NT2/D1 (cell line): Measurements from ENCODE around the gene MAP3K5.

Experiments used
- DNase-seq: peaks from one replicate; pipeline ENCODE4 v3.0.0-alpha.2; 2011; ENCODE audit warnings: low read depth, low spot score
- H3K27me3 ChIP-seq: 2 replicates; pipeline ENCODE4 v1.6.0; 2011; ENCODE audit warnings: mild to moderate bottlenecking; ENCODE audit not compliant: insufficient read length, insufficient read depth
- H3K36me3 ChIP-seq: 2 replicates; pipeline ENCODE4 v1.6.1; 2011; ENCODE audit warnings: mild to moderate bottlenecking, low read length, mixed read lengths; ENCODE audit not compliant: insufficient read depth, insufficient read length
- H3K4me1 ChIP-seq: 2 replicates; pipeline ENCODE4 v1.5.1; 2011; ENCODE audit not compliant: insufficient read depth, insufficient read length
- H3K4me3 ChIP-seq: 2 replicates; pipeline ENCODE4 v1.5.1; 2011; ENCODE audit warnings: low read depth; ENCODE audit not compliant: insufficient read length
- H3K9ac ChIP-seq: 2 replicates; pipeline ENCODE4 v1.6.0; 2011; ENCODE audit warnings: low read depth; ENCODE audit not compliant: insufficient read length
- H3K9me3 ChIP-seq: 2 replicates; pipeline ENCODE4 v1.5.1; 2011; ENCODE audit warnings: mild to moderate bottlenecking, low read length; ENCODE audit not compliant: insufficient read depth
- SUZ12 ChIP-seq: IDR thresholded peaks from 2 replicates; pipeline ENCODE4 v1.6.1; 2011; ENCODE audit not compliant: insufficient read length, insufficient read depth; ENCODE audit errors: extremely low read depth
- YY1 ChIP-seq: IDR thresholded peaks from 2 replicates; pipeline ENCODE4 v1.6.1; 2011; ENCODE audit not compliant: insufficient read length, insufficient read depth
- ZNF274 ChIP-seq: IDR thresholded peaks from 2 replicates; pipeline ENCODE4 v1.6.1; 2011; ENCODE audit warnings: mild to moderate bottlenecking, low read depth, low read length

Gene MAP3K5

DNA sequence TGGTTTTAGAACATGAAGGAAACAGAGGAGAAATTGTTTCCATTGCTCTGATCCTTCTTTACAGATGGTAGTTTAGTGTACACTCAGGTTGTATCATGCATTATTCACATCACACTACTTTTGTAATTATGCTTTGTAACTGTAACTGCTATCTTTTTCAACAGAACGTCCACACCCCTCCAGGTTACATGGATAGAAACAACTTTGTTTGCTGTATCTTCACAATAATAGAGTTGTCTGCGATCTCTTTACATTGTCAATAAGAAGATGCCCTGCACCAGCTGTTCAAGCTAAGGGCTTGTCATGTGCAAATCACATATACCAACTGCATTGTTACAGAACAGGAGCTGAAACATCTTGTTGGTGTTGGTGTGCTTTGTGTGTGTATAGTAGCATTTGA, 174.2 kb downstream of the MAP3K5 start:
- Histone ChIP-seq H3K36me3 (no peaks in the 10 kb centered on the region), H3K27me3 (no peaks in the 10 kb centered on the region), H3K4me1 (no peaks in the 10 kb centered on the region), H3K4me3 (no peak overlapping the region), H3K9ac (no peak overlapping the region), H3K9me3 (no peaks in the 10 kb centered on the region)
- DNase-seq = no peak
- TF ChIP-seq ZNF274 (no peak), YY1 (no peak), SUZ12 (no peak)

DNA sequence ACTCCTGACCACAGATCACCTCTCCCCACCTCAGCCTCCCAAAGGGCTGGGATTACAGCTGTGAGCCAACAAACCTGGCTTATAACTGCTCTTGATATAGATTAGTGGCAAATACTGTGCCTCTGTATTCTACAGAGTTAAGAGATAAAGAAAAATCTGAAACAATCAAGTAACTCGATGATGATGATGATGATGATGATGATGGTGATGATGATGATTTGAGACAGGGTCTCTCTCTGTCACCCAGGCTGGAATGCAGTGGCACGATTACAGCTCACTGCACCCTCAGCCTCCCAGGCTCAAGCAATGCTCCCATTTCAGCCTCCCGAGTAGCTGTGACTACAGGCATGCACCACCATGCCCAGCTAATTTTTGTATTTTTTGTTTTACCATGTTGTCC, 175.8 kb downstream of the MAP3K5 start:
- DNase-seq = no peak
- no peaks in the 10 kb centered on the region for H3K4me1 ChIP-seq
- H3K27me3 ChIP-seq = no peaks in the 10 kb centered on the region

DNA sequence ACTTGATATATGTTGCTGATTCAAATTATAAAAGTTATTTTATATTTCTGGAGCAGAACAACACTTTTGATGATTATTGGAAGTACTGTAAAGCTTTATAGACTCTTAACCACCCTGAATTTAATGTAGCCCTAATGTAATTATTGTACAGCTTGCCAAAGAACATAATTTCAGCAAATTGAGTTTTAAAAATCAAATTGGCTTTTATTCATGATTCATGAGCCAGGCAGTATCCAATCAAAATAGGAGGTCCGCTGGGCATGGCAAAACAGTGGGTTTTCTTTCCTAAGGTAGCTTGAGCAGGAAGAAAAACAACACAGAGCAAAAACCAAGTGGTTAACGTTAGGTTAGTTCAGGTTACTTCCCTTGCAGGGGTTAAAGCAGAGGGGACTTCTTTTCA, 177.3 kb downstream of the MAP3K5 start:
- Histone ChIP-seq H3K4me1 (no peaks in the 10 kb centered on the region), H3K9me3 (no peaks in the 10 kb centered on the region), H3K4me3 (no peak overlapping the region), H3K27me3 (no peaks in the 10 kb centered on the region), H3K36me3 (no peaks in the 10 kb centered on the region), H3K9ac (no peak overlapping the region)
- no peak for DNase-seq
- TF ChIP-seq SUZ12 (no peak), ZNF274 (no peak), YY1 (no peak)

More for the DNA sequence above, 175.8 kb downstream of the MAP3K5 start:
- TF ChIP-seq SUZ12 = no peak
- TF ChIP-seq ZNF274 = no peak
- TF ChIP-seq YY1 = no peak
- H3K4me3 ChIP-seq = no peak overlapping the region
- H3K9ac ChIP-seq = no peak overlapping the region
- H3K36me3 ChIP-seq = no peaks in the 10 kb centered on the region
- H3K9me3 ChIP-seq = no peaks in the 10 kb centered on the region

DNA sequence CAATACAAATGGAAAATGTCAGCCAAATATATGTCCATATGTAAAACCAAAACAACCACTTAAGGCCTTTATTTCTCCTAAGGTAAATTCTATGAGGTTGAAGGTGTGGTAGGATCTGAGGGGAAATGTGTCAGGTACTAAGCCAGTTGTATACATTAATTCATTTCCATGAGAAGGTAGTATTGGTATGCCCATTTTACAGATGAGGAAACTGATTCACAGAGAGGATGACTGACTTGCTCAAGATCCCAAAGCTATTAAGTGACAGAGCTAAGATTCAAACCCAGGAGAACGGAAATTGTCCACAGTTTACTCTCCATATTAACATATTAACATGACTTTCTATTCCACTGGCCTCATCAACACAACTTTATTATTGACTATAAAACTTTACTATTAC, 177.9 kb downstream of the MAP3K5 start:
- no peaks in the 10 kb centered on the region for H3K36me3 ChIP-seq
- H3K4me1 ChIP-seq = no peaks in the 10 kb centered on the region
- H3K4me3 ChIP-seq = no peak overlapping the region
- no peak overlapping the region for H3K9ac ChIP-seq
- no peak for DNase-seq
- no peak for TF ChIP-seq ZNF274
- TF ChIP-seq YY1 = no peak
- no peak for TF ChIP-seq SUZ12
- no peaks in the 10 kb centered on the region for H3K27me3 ChIP-seq
- H3K9me3 ChIP-seq = no peaks in the 10 kb centered on the region

DNA sequence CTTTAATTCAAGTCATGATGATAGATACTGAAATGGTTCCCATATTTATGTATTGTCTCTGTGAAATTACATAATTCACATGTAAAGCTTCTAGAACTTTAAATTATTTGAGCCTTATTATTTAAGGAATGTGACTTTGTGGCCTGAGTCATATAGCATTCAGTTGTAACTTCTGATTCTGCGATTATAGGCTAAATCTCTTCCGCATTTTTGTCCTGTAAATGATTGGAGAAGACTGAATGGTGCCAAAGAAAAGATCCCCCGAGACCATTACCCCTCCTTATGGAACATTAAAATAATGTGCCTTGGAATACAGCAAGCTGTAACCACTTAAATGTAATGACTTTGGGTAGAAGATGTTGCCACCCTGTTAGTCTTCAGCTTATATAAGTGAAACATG, 178.8 kb downstream of the MAP3K5 start:
- DNase-seq = no peak
- no peak for TF ChIP-seq SUZ12
- TF ChIP-seq ZNF274 = no peak
- no peak for TF ChIP-seq YY1

DNA sequence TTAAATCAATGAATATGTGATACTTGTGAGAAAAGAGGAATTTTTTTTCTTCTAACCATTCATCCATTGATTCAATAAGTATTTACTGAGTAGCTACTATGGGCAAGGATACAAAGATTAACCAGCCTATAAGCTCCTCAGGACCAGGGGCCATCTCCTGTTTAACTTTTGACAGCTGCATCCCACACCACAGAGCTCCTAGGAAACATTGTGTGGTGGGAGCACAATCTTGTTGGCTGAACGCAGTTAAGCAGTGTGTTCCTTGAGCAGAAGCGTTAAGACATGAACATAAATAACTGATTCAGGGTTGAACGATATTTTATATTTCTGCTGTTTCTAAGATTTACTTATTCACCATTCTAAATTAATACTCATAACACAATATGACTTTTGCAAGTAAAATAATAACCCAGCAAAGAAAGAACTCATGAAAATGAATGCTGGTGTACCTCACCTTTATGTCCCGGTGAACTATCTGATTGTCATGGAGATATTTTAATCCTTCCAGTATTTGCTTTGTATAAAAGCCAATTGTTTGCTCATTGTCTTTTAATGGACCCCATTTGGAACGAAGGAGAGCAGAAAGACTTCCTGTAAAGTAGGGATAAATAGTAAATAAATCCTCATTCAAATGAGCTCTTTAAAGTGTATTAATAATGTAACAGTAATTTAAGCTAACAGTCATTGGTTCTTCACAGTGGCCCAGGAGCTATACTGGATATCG, 179.4 kb downstream of the MAP3K5 start:
- no peak for TF ChIP-seq ZNF274
- no peak for TF ChIP-seq YY1
- TF ChIP-seq SUZ12 = no peak
- Histone ChIP-seq H3K4me1 (no peaks in the 10 kb centered on the region), H3K36me3 (no peaks in the 10 kb centered on the region), H3K4me3 (no peak overlapping the region), H3K9ac (no peak overlapping the region), H3K27me3 (no peaks in the 10 kb centered on the region), H3K9me3 (no peaks in the 10 kb centered on the region)
- no peak for DNase-seq

More for the DNA sequence above, 178.8 kb downstream of the MAP3K5 start:
- H3K4me1 ChIP-seq = no peaks in the 10 kb centered on the region
- H3K36me3 ChIP-seq = no peaks in the 10 kb centered on the region
- H3K27me3 ChIP-seq = no peaks in the 10 kb centered on the region
- H3K9ac ChIP-seq = no peak overlapping the region
- no peaks in the 10 kb centered on the region for H3K9me3 ChIP-seq
- H3K4me3 ChIP-seq = no peak overlapping the region

DNA sequence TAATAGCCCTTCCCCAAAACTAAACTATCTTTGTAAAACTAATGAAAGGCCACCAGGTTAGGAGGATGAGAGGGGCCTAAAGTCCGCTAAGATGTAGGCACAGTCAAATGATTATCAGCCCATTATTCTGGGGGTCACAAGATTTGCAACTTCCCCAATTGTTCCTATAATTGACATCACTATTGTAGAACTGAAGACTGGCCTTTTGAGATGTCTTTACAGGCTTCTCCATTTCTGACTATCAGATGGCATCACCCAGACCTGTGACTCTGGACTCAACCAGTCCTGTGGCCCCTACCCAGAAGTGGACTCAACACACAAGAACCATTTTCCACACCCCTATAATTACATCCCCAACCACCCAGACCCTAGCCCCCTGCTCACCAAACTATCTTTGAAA, 180.5 kb downstream of the MAP3K5 start:
- H3K4me1 ChIP-seq = no peaks in the 10 kb centered on the region
- no peaks in the 10 kb centered on the region for H3K36me3 ChIP-seq
- no peak for DNase-seq
- H3K9me3 ChIP-seq = no peaks in the 10 kb centered on the region
- no peak overlapping the region for H3K4me3 ChIP-seq
- TF ChIP-seq YY1 (no peak), ZNF274 (no peak), SUZ12 (no peak)
- no peak overlapping the region for H3K9ac ChIP-seq
- no peaks in the 10 kb centered on the region for H3K27me3 ChIP-seq
